Globus pallidus (tissue), 1 donor: ENCODE measurements around the gene PRKG2.

Source experiments
- DNase-seq: peaks from one replicate; pipeline ENCODE4 v3.0.0-alpha.2; 2015; ENCODE audit warnings: low spot score

The PRKG2 gene

DNA sequence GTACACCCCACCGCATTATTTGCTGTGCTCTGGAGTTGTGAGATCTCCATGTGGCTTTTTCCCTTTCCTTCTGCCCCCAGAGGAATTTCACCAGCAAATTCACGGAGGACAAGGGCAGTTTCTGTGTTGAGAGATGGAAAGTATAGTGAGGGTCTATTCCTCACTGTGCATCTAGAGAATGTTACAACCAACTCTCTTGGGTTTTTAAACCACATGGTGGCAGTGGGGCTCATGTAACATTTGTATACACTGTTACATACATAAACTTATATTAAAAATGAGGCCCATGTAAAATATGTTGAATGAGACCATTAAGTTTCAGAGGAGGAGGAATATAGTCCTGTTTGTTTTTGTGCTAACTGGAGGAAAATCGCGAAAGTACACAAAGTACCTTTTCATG lies 909 bp upstream of the PRKG2 start:
- no peak for DNase-seq

DNA sequence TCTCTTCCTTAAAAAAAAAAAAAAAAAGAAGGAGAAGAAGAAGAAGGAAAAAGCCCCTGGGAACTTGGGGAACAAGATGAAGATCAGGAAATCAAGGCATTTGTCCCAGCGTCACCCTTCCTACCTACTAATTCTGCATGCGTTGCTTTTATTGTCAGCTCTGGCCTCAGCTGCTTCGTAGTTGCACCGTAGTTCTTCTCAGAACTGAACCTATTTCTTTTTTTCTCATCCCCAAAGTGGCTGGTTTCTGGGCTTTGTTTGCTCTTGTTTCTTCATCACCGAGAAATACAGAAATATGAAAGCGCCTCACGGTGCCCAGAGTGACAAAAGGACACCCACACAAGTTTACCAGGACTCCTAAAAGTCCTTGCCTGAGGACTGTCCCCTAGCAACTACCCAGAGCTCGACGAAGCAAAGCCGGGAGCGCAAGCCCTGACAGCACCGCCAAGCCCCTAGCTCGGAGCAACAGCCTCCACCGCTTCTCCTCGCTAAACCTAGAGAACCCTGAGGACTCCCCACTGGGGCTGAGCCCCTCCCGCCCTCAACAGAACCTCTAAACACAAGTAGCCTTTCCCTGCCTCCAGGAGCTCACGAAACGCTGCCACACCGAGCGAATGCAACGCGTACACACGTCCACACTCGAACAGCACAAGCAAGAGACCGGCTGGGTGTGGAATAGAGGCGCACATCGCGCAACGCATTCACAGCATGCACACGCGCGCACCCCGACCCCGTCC lies 710 bp downstream of the PRKG2 start:
- DNase-seq = no peak

DNA sequence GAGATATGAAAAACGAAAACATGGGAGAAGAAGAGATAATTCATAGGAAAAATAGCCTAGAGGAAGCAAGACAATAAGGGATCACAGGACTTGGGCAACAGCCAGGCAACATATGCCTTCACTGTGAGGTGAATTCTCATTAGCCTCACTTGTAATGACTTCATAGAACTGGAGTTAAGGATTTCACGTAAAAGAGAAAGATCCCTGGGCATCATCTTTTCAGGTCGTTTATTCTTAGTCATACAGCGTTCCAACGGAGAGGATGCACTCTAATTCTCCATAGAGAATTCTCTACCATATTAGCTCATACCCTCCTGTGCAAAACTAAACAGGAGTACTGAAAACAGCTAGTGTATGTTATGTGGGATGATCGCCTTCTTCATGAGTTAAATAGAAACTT lies 1.4 kb downstream of the PRKG2 start:
- DNase-seq = no peak

DNA sequence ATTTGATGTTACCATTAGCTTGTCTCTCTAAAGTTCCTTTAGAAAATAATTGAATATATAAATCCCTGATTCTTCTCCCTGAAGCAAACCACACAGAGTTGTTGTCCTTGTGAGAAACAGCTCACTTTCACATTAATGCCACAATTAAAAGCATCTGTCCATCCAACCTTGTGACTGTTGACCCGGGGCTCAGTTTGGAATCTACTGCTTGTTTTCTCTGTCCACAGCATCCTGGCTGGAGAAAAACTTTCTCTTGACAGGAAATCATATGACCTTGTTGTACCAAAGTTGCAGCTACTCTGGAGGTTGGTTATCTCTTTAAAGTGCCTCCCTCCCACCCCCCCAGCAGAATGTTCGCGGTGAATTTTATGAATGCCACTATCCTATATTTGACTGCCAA lies 3.1 kb downstream of the PRKG2 start:
- no peak for DNase-seq

DNA sequence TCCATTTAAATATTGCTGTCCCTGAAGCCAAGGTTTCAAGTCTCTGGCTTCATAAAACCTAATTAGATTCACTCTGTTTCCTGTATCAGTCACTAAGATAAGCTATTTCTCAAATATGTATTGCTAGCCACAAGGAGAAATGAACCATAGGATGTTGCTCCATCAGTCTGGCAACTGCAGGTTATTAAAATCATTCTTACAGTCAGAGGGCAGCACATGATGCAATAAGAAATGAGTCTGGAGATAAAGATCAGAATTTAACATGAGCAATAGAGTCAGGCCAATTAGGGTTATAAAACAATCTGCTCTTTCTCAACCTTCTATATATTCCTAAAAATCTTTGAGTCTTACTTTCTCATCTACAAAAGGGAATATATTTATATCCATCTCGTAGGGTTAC lies 7.2 kb downstream of the PRKG2 start:
- no peak for DNase-seq

DNA sequence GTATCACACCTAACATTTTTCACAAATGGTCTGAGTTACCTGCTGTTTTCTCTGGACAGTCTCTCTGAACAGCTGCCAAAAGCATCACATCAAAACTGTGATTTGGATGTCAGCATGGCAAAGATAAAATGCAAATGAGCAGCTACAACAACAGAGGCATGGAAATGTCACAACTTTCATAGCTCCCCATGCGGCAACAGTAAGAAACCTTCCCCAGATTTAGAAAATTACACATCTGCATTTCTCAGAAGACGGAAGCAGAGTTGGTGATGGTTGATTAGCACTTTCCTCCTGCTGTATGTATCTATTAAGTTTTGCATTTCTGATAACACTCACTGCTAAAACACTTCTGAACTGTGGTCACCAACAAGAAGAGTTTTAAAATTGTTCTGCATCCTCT lies 9.7 kb downstream of the PRKG2 start:
- no peak for DNase-seq

DNA sequence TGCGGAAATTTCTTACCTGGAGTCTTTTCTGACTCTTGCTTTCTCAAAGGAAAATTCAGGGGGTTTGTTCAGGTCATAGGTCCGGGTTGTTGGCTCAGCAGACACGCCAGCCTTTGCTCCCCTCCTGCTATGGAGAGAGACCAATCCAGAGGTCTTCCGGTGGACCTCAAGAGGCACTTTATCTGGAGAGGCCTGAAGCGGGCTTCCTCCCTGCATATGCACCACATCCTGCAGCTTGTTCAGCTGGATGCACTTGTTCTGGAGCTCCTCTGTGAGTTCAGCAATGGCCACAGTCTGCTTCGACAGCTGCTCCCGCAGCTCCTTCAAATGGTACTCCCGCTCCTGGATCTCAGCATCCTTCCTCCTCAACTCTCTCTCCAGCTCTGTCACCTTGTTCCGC lies 10.5 kb downstream of the PRKG2 start:
- no peak for DNase-seq

DNA sequence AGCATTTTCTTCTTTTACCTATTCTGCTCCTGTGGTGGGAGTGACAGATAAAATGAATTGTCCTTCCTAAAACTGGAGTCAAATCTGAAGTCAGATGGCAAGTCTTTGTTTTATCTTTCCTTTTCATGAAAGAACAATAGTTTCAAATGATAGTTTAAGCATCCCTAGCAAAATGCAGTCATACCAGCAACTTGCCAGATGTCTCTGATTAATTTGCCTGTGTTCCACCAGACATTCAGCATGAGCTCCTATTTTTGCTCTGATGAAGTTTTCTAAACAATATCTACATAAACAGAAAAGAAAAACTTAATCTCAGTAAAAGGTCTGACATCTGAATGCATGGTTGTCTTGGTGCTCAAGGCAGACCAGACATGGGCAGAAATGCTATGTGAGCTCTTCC lies 15.2 kb downstream of the PRKG2 start:
- DNase-seq = no peak

DNA sequence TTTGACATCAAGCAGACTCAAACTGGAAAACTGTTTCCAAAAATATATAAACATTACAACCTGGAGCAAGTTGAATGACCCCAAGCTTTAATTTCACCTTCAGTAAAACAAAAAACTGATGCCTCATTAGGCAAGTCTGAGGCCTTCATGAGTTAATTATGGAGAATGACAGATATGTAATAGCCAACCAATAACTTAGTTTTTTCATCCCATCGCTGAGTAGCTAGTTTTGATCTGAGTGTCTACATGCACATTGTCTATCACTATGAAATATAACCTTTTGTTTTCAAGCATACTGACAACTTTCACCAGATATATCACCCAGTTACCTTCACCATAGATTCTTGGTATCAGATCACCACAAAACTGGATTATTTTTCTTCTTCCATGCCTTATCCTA lies 16.4 kb downstream of the PRKG2 start:
- no peak for DNase-seq

DNA sequence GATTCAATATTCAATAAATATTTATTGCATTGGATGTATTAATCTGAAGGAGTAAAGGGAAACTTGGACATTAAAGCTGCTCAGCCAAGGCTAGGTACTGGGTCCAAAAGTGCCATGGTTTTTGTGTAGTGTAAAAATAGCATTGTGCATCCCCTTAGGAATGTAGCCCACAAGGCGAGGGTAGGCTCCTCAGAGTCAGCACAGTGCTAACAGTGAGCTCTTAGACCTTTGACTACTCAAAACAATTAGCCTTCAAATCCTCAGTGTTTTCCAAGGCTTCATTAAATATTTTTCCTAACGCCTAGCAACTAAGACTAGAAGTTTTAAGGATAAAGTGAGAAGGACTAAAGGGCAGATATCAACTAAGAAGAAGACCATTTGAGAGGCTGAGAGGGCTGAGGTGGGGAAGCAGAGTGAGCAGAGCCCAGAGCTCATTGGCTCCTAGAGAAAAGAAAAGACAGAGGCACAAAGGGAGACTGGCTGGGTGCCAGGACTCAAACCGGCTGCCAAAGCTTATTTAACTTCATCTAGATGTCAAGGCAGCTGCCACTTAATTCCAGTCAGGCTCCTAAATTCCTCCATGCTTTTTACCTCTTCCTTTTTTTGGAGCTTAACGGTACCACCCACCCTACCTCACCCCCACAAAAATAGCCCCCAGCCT lies 17.0 kb downstream of the PRKG2 start:
- DNase-seq = no peak

DNA sequence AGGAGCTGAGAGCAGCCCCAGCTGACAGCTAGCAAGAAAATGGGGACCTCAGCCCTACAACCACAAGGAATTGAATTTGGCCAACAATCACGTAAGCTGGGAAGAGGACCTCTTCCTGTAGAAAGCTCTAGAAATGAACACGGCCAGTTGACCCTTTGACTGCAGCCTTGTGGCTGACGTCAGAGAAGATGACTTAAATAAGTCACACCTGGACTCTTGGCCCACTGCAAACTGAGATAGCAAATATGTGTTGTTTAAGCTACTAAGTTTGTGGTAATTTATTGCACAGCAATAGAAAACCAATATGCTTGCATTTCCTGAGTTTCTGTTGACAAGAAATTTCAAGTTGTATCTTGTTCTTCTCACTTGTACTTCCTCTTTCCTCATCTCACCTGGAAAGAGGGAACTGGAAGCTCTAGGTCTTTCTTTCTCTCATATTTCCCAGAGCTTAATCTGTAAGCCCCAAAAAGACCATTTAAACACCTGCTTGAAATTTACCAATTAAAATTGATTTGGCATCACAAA lies 18.8 kb downstream of the PRKG2 start:
- no peak for DNase-seq

DNA sequence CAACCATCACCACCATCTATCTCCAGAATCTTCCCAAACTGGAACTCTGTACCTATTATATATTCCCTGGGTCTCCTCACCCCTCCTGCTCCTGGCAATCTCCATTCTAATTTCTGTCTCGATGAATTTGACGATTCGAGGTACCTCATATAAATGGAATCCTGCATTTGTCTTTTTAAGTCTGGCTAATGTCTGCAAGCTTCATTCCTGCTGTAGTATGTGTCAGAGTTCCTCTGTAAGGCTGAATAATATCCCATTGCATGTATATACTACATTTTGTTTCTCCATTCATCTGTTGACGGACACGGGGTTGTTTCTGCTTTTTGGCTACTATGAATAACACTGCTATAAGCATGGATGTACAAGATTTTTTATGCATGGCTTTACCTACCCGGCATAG lies 19.5 kb downstream of the PRKG2 start:
- no peak for DNase-seq

DNA sequence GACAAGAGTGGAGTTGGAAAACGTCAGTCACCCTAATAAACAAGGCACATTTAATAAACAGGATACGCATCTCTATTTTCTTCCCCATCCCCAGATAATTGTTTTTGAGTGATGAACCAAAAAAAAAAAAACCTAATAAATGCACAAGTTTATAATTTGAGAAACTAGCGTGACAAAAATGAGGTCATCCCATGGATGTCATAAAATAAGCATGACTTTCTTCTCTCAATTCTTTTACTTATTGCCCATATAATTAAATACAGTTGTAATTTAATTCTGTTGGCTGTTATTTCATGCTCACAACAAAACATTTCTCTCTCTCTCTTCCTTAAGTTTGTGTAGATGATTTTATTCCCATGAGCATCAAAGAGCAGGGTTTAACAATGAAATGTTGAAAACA lies 20.7 kb downstream of the PRKG2 start:
- DNase-seq = no peak

DNA sequence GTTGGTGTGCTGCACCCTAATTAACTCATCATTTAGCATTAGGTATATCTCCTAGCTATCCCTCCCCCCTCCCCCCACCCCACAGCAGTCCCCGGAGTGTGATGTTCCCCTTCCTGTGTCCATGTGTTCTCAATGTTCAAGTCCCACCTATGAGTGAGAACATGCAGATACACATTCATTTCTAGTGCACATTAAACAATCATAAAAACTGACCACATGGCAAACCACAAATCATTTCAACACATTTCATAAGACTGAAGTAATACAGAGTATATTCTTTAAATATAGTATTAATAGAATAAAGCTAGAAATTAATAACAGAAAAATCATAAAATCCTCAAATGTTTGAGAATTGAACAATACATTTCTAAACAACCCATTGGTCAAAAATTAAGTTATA lies 34.1 kb downstream of the PRKG2 start:
- no peak for DNase-seq

DNA sequence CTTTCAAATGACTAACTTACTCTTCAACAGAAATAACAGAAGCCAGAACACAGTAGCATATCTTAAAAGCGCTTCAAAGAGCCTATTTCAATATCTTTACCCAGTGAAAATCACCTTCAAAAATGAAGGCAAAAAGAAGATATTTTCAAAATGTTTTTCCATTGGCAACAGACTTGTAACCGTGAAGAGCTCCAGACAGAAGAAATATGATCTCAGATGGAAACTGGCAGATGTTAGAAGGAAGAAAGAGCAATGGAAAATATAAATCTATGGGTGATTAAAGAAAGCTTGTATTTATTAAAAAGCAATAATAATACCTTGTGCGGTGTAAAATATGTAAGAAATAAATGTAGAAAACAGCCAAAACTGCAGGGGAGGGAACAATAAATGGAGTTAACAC lies 35.7 kb downstream of the PRKG2 start:
- no peak for DNase-seq

DNA sequence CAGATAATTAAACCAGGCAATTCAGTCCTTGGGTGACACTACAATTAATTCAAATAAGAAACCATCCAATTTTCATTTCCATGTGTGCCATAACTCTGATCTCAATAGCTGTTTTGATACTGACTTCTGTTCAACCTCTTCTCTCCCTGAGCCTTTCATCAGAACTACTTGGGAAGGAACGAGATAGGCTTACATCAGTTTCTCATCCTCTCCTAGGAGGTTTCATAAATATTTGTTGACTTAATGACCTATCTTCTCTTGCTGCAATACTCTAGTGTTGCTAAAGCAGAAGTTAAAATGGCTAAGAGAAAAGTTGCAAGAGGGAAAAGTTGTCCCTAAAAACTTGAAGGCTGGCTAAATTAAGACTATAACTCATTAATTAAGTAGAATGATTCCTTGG lies 41.8 kb downstream of the PRKG2 start:
- no peak for DNase-seq

DNA sequence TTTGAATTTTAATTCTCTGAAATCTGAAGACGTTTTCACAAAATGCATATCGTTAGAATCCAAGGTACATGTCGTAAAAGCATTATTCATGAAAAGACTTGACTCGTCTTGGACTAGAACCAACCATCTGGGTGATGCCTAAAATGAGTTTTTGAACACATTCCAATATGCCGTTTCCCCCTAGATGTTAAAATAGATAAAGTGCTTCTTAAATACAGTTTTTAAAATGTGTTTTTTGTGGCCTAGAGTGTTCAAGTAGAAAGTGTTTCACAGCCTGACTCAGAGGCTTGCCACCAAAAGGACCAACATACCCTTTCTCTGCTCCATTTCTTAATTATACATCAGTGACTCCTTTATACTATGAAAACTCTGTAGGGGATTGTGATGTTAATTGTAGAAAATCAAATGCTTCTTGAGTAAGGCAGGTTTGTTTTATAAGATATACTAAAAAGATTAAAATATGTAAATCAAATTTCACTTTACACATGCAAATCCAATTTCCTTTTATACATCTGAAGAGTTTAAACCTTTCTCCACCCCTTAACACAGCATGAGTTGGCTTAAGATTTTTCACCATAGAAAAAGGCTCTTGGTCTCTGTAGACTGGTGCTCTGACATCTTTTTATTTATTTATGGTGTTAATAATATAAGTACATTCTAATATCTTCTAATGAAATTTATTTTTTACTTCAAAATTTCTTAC lies 48.4 kb downstream of the PRKG2 start:
- DNase-seq = no peak

DNA sequence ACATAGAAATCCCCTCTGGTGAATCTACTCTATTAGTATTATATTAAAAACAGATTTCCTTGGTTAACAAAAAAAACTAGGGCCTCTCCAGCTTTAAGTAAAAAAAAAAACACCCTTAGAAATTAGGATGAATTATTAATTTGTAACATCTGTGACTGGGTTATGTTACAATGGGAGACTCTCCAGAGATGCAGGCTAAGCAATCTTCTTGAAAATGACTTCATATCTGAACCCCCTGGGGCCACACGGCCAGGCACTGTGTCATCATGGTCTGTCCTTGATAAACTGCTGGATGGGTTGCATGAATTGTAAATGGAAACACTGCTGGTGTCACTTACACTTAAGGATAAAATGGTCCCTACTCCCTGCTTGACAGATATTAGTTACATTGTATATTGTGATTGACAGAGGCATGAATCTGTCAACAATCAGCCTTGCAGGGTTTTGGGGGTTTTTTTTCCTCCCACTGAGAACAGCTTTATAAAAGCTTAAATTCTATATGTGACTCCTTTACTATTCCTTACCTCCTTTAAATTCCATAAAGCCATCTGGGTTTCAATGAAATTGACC lies 49.1 kb downstream of the PRKG2 start:
- DNase-seq = no peak

DNA sequence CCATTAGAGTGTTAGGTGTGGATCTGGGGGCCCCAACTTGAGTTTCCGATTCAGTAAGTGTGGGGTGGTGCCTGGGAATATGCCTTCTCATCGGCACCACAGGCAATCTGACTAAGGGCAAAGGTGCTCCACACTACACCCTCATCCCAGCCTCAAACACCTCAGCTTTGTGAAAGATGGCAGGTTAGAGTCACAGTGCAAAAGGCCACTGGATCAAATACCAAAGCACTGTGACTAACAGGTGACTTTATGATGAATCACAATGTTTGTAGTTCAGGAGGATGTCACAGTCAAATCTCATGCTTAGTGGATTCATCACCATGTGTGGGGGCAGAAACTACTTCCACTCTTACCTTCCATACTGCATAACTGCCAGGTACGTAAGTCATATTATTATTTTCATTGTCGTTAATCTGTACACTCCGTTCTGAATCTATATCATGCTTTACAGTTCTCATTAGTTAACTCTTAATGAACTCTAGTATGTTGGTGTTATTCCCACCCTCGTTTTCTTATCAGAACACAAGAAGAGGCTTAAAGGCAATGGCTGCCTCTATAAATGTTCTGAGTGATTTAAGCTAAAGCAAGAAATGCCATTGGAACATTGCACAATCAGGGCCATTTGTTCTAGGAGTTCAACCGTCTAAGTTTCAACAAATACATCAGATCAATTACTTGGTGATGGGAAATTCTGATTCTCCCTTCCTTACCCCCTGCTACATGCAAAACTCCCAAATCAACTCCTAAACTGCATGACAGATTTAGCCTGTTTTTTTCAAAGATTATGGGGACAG lies 50.2 kb downstream of the PRKG2 start:
- DNase-seq = no peak

DNA sequence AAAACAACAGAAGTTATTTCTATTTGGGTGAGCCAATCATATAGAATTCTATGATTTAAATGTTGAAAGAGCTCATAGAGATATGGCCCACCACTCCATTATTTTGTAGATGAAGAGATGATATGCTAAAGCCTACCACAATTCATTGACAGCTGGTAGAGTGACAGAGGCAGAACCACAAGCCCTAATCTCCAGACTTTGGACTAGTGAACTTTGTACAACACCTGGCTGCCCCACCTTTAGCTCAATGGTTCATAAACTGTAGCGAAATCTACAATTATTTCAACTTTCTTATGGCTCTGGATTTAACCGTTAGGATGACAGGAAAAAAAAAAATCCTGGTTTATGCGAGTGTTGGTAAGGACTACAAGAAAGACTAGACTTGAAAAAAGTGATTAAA lies 50.9 kb downstream of the PRKG2 start:
- DNase-seq = no peak

DNA sequence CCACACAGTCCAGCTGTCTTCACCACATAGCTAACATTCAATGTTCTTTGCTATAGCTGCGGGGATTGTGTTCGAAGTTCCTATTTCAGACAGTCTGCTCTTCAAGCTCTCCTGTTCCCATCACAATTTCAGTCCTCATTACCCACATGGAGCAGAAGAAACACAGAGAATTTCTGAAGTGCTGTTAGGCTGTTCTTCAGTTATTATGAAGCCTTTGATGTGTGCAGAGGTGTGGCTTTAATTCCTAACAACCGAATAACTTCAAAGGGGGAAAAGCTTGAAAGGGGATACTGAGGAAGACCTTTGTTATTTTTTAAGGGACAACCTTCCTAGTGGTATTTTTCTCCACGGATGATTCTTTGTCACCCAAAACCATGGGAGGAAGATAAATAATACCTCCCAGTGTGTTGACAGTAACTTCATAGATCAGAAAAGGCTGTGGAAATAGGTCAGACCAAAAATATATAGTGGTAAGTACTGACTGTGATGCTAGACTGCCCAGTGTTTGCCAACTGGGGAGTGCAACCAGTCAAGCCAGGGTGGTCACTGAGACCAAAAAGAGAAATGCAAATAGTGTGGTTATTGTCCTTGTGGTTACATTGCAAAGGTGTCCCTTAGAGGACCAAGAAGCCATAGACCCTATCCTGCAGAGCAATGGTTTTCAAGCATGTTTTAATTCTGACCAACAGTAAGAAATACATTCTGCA lies 52.1 kb downstream of the PRKG2 start:
- no peak for DNase-seq
